ENCODE measurements around the gene DAGLA. TPM values are rescaled to one million over a fixed set of nuclear protein-coding genes. Genes with fewer than 3 reads are reported as not detected.

Gene DAGLA
- total and polyA plus RNA-seq, 2 of the 13 experiments (the other 11 are each of a cell fraction or from before 2014, with no cell fraction given), result 2.6 to 3.9 TPM

- TF ChIP-seq BCL3 (CRISPR knock-in tag; IDR thresholded peaks at IDR 0.05), result peak; percentile 25; the same call in 1 of the 2 replicates
- TF ChIP-seq FOXM1 (CRISPR knock-in tag; IDR thresholded peaks at IDR 0.05), result no peak
- no peak for TF ChIP-seq BCLAF1 (IDR thresholded peaks at IDR 0.05)
- 0 out of 2 replicates have a peak, but pooled peaks have one; percentile 56 for TF ChIP-seq ZBTB39 (CRISPR knock-in tag; IDR thresholded peaks at IDR 0.05)
- TF ChIP-seq CSRNP2 (CRISPR knock-in tag; conservative IDR thresholded peaks at IDR 0.05; ENCODE audit: low read depth), result no peak
- TF ChIP-seq ZNF724P (CRISPR knock-in tag; IDR thresholded peaks at IDR 0.05; ENCODE audit: borderline replicate concordance), result 0 out of 2 replicates have a peak, but pooled peaks have one; percentile 34
- TF ChIP-seq TFDP1 (CRISPR knock-in tag; IDR thresholded peaks at IDR 0.05; ENCODE audit: borderline replicate concordance), result no peak
- TF ChIP-seq ETV6 (CRISPR knock-in tag; conservative IDR thresholded peaks at IDR 0.05), result no peak; the same call in 1 of the 2 replicates
- no peak; the same call in 1 of the 2 replicates for TF ChIP-seq ARHGAP35 (CRISPR knock-in tag; IDR thresholded peaks at IDR 0.05; ENCODE audit: borderline replicate concordance)
- no peak for TF ChIP-seq ZBTB1 (CRISPR knock-in tag; IDR thresholded peaks at IDR 0.05; ENCODE audit: borderline replicate concordance)
- TF ChIP-seq ZNF784 (CRISPR knock-in tag; IDR thresholded peaks at IDR 0.05; ENCODE audit: borderline replicate concordance), result peak; percentile 58; the same call in 1 of the 2 replicates
- TF ChIP-seq ZBTB21 (CRISPR knock-in tag; IDR thresholded peaks at IDR 0.05), result no peak
- TF ChIP-seq ZBTB10 (CRISPR knock-in tag; IDR thresholded peaks at IDR 0.05; ENCODE audit: borderline replicate concordance), result peak; percentile 99
These were observed 89.2 kb downstream of the DAGLA start (continued) for GRCh38 chr11:61769169-61769920.
